HG03103 (cell line): ENCODE measurements around the gene DMXL2.
"Not testable (repeated sequence)": the region's sequence is repeated elsewhere in the genome, so short reads cannot be mapped to it uniquely, and the experiment has no call there.

Source experiments
- ATAC-seq: cut with Tn5 transposase; IDR thresholded peaks from one replicate; pipeline ENCODE4 v1.9.1; 2021; ENCODE audit warnings: low read depth; ENCODE audit not compliant: unreplicated experiment

Gene DMXL2

GRCh38 chr15:51497806-51498205 is 124.8 kb downstream of the DMXL2 start:
- ATAC-seq: no peak

GRCh38 chr15:51496246-51496645 is 126.3 kb downstream of the DMXL2 start:
- ATAC-seq: no peak

GRCh38 chr15:51494411-51495314 is 127.9 kb downstream of the DMXL2 start:
- no peak for ATAC-seq

- no peak for ATAC-seq
Measured at GRCh38 chr15:51493892-51494291, 128.7 kb downstream of the DMXL2 start.

GRCh38 chr15:51492528-51492927 is 130.0 kb downstream of the DMXL2 start:
- ATAC-seq: no peak

- no peak for ATAC-seq
Measured at GRCh38 chr15:51491941-51492340, 130.6 kb downstream of the DMXL2 start.

GRCh38 chr15:51484781-51485180 is 137.8 kb downstream of the DMXL2 start:
- no peak for ATAC-seq

- no peak for ATAC-seq
Measured at GRCh38 chr15:51483985-51484384, 138.6 kb downstream of the DMXL2 start.

- no peak for ATAC-seq
Measured at GRCh38 chr15:51483520-51483919, 139.1 kb downstream of the DMXL2 start.

- no peak for ATAC-seq
Measured at GRCh38 chr15:51475736-51476135, 146.8 kb downstream of the DMXL2 start.

GRCh38 chr15:51470512-51470911 is 152.1 kb downstream of the DMXL2 start:
- ATAC-seq: no peak

- no peak for ATAC-seq
Measured at GRCh38 chr15:51460796-51461195, 161.8 kb downstream of the DMXL2 start.

GRCh38 chr15:51450001-51450400 is 172.6 kb downstream of the DMXL2 start:
- ATAC-seq: no peak

GRCh38 chr15:51448622-51449399 is 173.8 kb downstream of the DMXL2 start:
- ATAC-seq: no peak

GRCh38 chr15:51447855-51448621 is 174.5 kb downstream of the DMXL2 start:
- no peak for ATAC-seq

GRCh38 chr15:51446029-51446744 is 176.4 kb downstream of the DMXL2 start:
- ATAC-seq: not testable (repeated sequence)

- no peak for ATAC-seq
Measured at GRCh38 chr15:51444807-51445206, 177.8 kb downstream of the DMXL2 start.

- no peak for ATAC-seq
Measured at GRCh38 chr15:51444112-51444511, 178.5 kb downstream of the DMXL2 start.

- ATAC-seq: no peak
Measured at GRCh38 chr15:51443282-51443914, 179.2 kb downstream of the DMXL2 start.

- no peak for ATAC-seq
Measured at GRCh38 chr15:51438526-51438925, 184.0 kb downstream of the DMXL2 start.
